Sigmoid colon (tissue), 7 donors: ENCODE results near the gene PPCDC. TPM values are rescaled to one million over a fixed set of nuclear protein-coding genes. Genes with fewer than 3 reads are reported as not detected.

ENCODE experiments used
- DNase-seq: peaks from one replicate; pipeline ENCODE4 v3.0.0-alpha.2; 2019
- H3K27ac ChIP-seq, 4 donors: fragments of 200-600 bp; sonication (generic); one replicate each; pipeline ENCODE4 v1.5.1; 2016 to 2019; ENCODE audit warnings: mild to moderate bottlenecking in 1 of 4
- H3K27me3 ChIP-seq, 3 donors: fragments of 200-600 bp; sonication (generic); one replicate each; pipeline ENCODE4 v1.5.1; 2019; ENCODE audit warnings: mild to moderate bottlenecking in 1 of 3
- H3K36me3 ChIP-seq, 4 donors: fragments of 200-600 bp; sonication (generic); one replicate each; pipeline ENCODE4 v1.5.1; 2016 to 2019
- H3K4me1 ChIP-seq, 4 donors: fragments of 200-600 bp; sonication (generic); one replicate each; pipeline ENCODE4 v1.5.1; 2017 to 2019
- H3K4me3 ChIP-seq, 4 donors: fragments of 200-600 bp; sonication (generic); one replicate each; pipeline ENCODE4 v1.5.1; 2017 to 2019; ENCODE audit warnings: mild to moderate bottlenecking in 2 of 4, moderate library complexity in 1 of 4
- H3K9me3 ChIP-seq, 4 donors: fragments of 200-600 bp in 3 of 4; sonication (generic) in 3 of 4; one replicate each; pipeline versions ENCODE4 v1.5.1 to v1.6.1; 2013 to 2019
- CTCF ChIP-seq, 4 experiments: fragments of 450-650 bp in 3 of 4; fragments of 200-600 bp in 1 of 4; IDR thresholded peaks; one replicate each; pipeline ENCODE4 v1.5.1; 2016 to 2019; ENCODE audit warnings: antibody characterized with exemption in 4 of 4, mild to moderate bottlenecking in 3 of 4, moderate library complexity in 2 of 4
- EP300 ChIP-seq, 4 donors: sonication (generic); formaldehyde crosslinking; IDR thresholded peaks; one replicate each; pipeline ENCODE4 v1.6.1; 2017; ENCODE audit warnings: antibody characterized with exemption in 4 of 4
- POLR2A ChIP-seq, 2 donors: fragments of 450-650 bp; IDR thresholded peaks; one replicate each; pipeline ENCODE4 v1.6.1; 2016; ENCODE audit warnings: antibody characterized with exemption in 2 of 2, mild to moderate bottlenecking in 2 of 2, moderate library complexity in 2 of 2
- POLR2AphosphoS5 ChIP-seq, 4 donors: sonication (generic); formaldehyde crosslinking; IDR thresholded peaks; one replicate each; pipeline ENCODE4 v1.6.1; 2017; ENCODE audit warnings: antibody characterized with exemption in 4 of 4
- WGBS, 2 donors: extraction: QIAGEN DNeasy Blood & Tissue Kit; methylation state at CpG; one replicate each; pipeline ENCODE4 v1.1.7; 2013; 5-methylcytosine and 5-hydroxymethylcytosine counted together
- intact Hi-C: fragments of 100-400 bp; cut with DNase I; formaldehyde crosslinking; loops from one replicate; pipeline ENCODE4 v1.15.1; 2023
- polyA plus RNA-seq, 3 donors: library from polyadenylated mRNA; stranded (reverse); fragments of 200-250 nt; gene quantifications; one replicate each; pipeline ENCODE4 v1.2.3, GENCODE V29; 2013
- small RNA-seq, 3 donors: library from RNA; depleted of rRNA; stranded (forward); fragments of <200 nt; gene quantifications; one replicate each; pipeline ENCODE3, GENCODE V24; 2016
- total RNA-seq, 4 donors: library from RNA; depleted of rRNA; stranded (reverse); fragments of >200 nt; gene quantifications; one replicate each; pipeline ENCODE4 v1.1.0, GENCODE V29; 2016
- donor health status: healthy with polysubstance abuse.
- donor health status: Bipolar disorder and iron deficiency.
- donor health status: healthy.

The PPCDC gene
- total and polyA plus RNA-seq, 7 donors: 7.9 to 37.0 (median 16.2) TPM

GRCh38 chr15:75097939-75098338, 74.5 kb downstream of the PPCDC start:
- no peak overlapping the region for H3K27ac ChIP-seq
- no peaks in the 10 kb centered on the region for H3K27me3 ChIP-seq
- H3K36me3 ChIP-seq: no peaks in the 10 kb centered on the region
- no peak for DNase-seq
- 89 to 90% methylated on average over 7 of the region's 7 CpGs for WGBS, 2 donors
- H3K4me3 ChIP-seq: no peak overlapping the region
- H3K4me1 ChIP-seq: no peaks in the 10 kb centered on the region
- TF ChIP-seq EP300 (IDR thresholded peaks at IDR 0.05): no peak
- TF ChIP-seq POLR2A (IDR thresholded peaks at IDR 0.05): no peak
- no peak for TF ChIP-seq POLR2AphosphoS5 (IDR thresholded peaks at IDR 0.05)
- no peak for TF ChIP-seq CTCF (IDR thresholded peaks at IDR 0.05)
- intact Hi-C loops: no loop called here
- peaks cover 0 to 2% (median 0%) of the 10 kb centered on the region in 4 donors for H3K9me3 ChIP-seq

GRCh38 chr15:75098404-75098803, 75.0 kb downstream of the PPCDC start:
- intact Hi-C loops: no loop called here
- TF ChIP-seq CTCF (IDR thresholded peaks at IDR 0.05): no peak
- no peak for TF ChIP-seq POLR2A (IDR thresholded peaks at IDR 0.05)
- TF ChIP-seq EP300 (IDR thresholded peaks at IDR 0.05): no peak
- TF ChIP-seq POLR2AphosphoS5 (IDR thresholded peaks at IDR 0.05): no peak
- peaks cover 0 to 2% (median 0%) of the 10 kb centered on the region in 4 donors for H3K9me3 ChIP-seq
- DNase-seq: no peak
- H3K4me3 ChIP-seq: no peak overlapping the region
- H3K27me3 ChIP-seq: no peaks in the 10 kb centered on the region
- H3K4me1 ChIP-seq: no peaks in the 10 kb centered on the region
- no peak overlapping the region for H3K27ac ChIP-seq
- no peaks in the 10 kb centered on the region for H3K36me3 ChIP-seq
- WGBS, 2 donors: 91 to 92% methylated on average over 4 of the region's 4 CpGs

Small RNA genes lying within 50 kb of the gene (small RNA-seq; reads per million reads assigned to genes)
- gene AC015720.1: 0 reads per million in 3 donors
- gene RF00019: 0 reads per million in 3 donors

Other genes starting within 250 kb of the PPCDC start
- 10 to 100 TPM in 3 of 4 donors, 1 to 10 TPM in 1; 9.7 to 22.4 (median 14.2) TPM for gene CSK, start 241.5 kb upstream of the PPCDC start, total RNA-seq
- gene CSK, start 241.5 kb upstream of the PPCDC start, polyA plus RNA-seq: 100 to 1,000 TPM in 1 of 3 donors, 10 to 100 TPM in 2; 40.8 to 125 (median 55.0) TPM
- gene LMAN1L, start 210.8 kb upstream of the PPCDC start, total RNA-seq: 1 to 10 TPM in 1 of 4 donors, not detected in 3; 1.8 TPM
- under 1 TPM in 1 of 3 donors, not detected in 2; 0.64 TPM for gene LMAN1L, start 210.8 kb upstream of the PPCDC start, polyA plus RNA-seq
- under 1 TPM in 1 of 4 donors, not detected in 3; 0.41 TPM for gene CPLX3, start 197.0 kb upstream of the PPCDC start, total RNA-seq
- gene CPLX3, start 197.0 kb upstream of the PPCDC start, polyA plus RNA-seq: under 1 TPM in 1 of 3 donors, not detected in 2; 0.28 TPM
- 10 to 100 TPM; 21.1 to 46.8 (median 30.6) TPM for gene ULK3, start 180.4 kb upstream of the PPCDC start, total RNA-seq
- gene ULK3, start 180.4 kb upstream of the PPCDC start, polyA plus RNA-seq: 10 to 100 TPM; 46.9 to 48.6 (median 48.4) TPM
- 10 to 100 TPM; 27.8 to 37.8 (median 36.2) TPM for gene SCAMP2, start 150.2 kb upstream of the PPCDC start, total RNA-seq
- gene SCAMP2, start 150.2 kb upstream of the PPCDC start, polyA plus RNA-seq: 100 to 1,000 TPM in 1 of 3 donors, 10 to 100 TPM in 2; 28.7 to 131 (median 33.0) TPM
- 10 to 100 TPM; 34.9 to 52.0 (median 45.5) TPM for gene MPI, start 133.5 kb upstream of the PPCDC start, total RNA-seq
- 10 to 100 TPM; 45.6 to 87.4 (median 56.5) TPM for gene MPI, start 133.5 kb upstream of the PPCDC start, polyA plus RNA-seq
- gene FAM219B, start 116.7 kb upstream of the PPCDC start, total RNA-seq: 10 to 100 TPM; 50.5 to 65.0 (median 57.2) TPM
- 10 to 100 TPM; 16.6 to 38.4 (median 30.1) TPM for gene FAM219B, start 116.7 kb upstream of the PPCDC start, polyA plus RNA-seq
- 100 to 1,000 TPM in 1 of 4 donors, 10 to 100 TPM in 3; 73.7 to 124 (median 81.6) TPM for gene COX5A, start 85.5 kb upstream of the PPCDC start, total RNA-seq
- gene COX5A, start 85.5 kb upstream of the PPCDC start, polyA plus RNA-seq: 1,000 to 10,000 TPM in 1 of 3 donors, 100 to 1,000 TPM in 2; 783 to 1,227 (median 854) TPM
- 1 to 10 TPM; 3.7 to 4.8 (median 4.7) TPM for gene RPP25, start 66.8 kb upstream of the PPCDC start, total RNA-seq
- gene RPP25, start 66.8 kb upstream of the PPCDC start, polyA plus RNA-seq: 10 to 100 TPM in 2 of 3 donors, 1 to 10 TPM in 1; 9.0 to 24.0 (median 16.1) TPM
- gene SCAMP5, start 28.0 kb upstream of the PPCDC start, total RNA-seq: 1 to 10 TPM; 1.3 to 4.6 (median 2.9) TPM
- gene SCAMP5, start 28.0 kb upstream of the PPCDC start, polyA plus RNA-seq: 10 to 100 TPM in 2 of 3 donors, 1 to 10 TPM in 1; 2.4 to 26.5 (median 18.3) TPM
- 10 to 100 TPM in 2 of 4 donors, 1 to 10 TPM in 2; 4.9 to 20.2 (median 12.0) TPM for gene C15orf39, start 178.3 kb downstream of the PPCDC start, total RNA-seq
- 10 to 100 TPM in 1 of 3 donors, 1 to 10 TPM in 2; 7.8 to 17.2 (median 9.5) TPM for gene C15orf39, start 178.3 kb downstream of the PPCDC start, polyA plus RNA-seq
- gene GOLGA6C, start 234.7 kb downstream of the PPCDC start, total RNA-seq: under 1 TPM in 1 of 4 donors, not detected in 3; 0.33 TPM
- not detected for gene GOLGA6C, start 234.7 kb downstream of the PPCDC start, polyA plus RNA-seq